ENCODE results near the gene CTAG1A. TPM values are rescaled to one million over a fixed set of nuclear protein-coding genes. Genes with fewer than 3 reads are reported as not detected.

CTAG1A gene
- total and polyA plus RNA-seq, 2 experiments from 2014 or later = not detected

DNA sequence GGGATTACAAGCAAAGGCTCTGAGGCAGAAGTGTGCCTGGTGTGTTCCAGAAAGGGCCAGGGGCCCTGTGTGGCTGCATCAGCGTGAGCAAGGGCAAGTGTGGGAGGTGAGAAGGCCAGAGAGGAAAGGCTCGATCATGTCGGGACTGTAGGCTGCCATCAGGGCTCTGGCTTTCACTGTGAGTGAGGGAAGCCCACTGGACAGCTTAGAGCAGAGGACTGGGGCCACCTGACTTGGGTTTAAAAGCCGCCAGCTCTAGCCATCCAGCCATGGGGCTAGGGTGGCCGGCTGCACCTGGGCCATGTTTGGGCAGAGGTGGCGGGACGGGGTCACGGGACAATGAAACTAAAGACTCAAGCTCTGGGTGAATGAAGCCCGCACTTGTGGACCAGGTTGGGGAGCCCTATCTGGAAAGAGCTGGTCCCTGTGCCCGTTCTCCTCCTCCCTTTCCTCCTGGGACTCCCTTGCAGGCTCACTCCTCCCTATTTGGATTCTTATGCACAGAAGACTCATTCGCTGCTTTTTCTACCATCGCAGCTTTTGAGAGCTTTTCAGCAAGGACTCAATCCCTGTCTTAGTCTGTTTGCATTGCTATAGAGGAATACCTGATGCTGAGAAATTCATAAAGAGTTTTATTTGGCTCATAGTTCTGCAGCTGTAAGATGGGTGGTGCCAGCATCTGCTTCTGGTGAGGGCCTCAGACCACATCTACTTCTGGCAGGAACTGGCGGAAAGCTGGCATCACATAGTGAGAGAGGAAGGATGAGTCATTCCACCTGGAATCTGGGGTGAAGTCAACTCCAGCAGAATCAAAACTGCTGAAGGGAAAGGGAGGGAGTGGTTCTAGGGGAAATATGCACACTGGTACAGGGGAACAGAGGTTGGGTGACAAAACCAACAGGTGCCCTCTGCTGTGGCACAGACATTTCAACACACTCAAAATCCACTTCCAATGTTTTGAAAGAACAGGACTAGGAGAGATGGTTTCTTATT, 18.8 kb downstream of the CTAG1A start:
- ATAC-seq (no peak), DNase-seq (ENCODE audit: low spot score) (no peak)
- H3K36me3 Mint-ChIP-seq (ENCODE audit: low read depth) = no peaks in the 10 kb centered on the region
- Histone ChIP-seq H3K79me2 (replicated peaks; ENCODE audit: insufficient read depth) (no peaks in the 10 kb centered on the region), H3K27me3 (ENCODE audit: insufficient read depth) (no peaks in the 10 kb centered on the region), H4K20me1 (replicated peaks; ENCODE audit: insufficient read depth) (no peaks in the 10 kb centered on the region), H3K9me2 (ENCODE audit: insufficient read depth) (no peaks in the 10 kb centered on the region), H3K4me3 (no peak overlapping the region), H3K4me1 (ENCODE audit: insufficient read depth) (no peaks in the 10 kb centered on the region), H3F3A (replicated peaks; ENCODE audit: low read depth) (no peaks in the 10 kb centered on the region), H3K4me2 (no peak overlapping the region), H2AFZ (no peak overlapping the region), H3K27ac (ENCODE audit: low read depth) (no peak overlapping the region), H3K36me3 (ENCODE audit: insufficient read depth) (no peaks in the 10 kb centered on the region)
- H3K27ac Mint-ChIP-seq = no peak overlapping the region
- H3K4me1 Mint-ChIP-seq = peaks cover 19% of the 10 kb centered on the region; the same call in 2 of the 3 replicates
- H3K9me3 Mint-ChIP-seq = no peaks in the 10 kb centered on the region
- no peak overlapping the region for H3K4me3 Mint-ChIP-seq
- peaks cover 4% of the 10 kb centered on the region for H3K27me3 Mint-ChIP-seq (ENCODE audit: insufficient read depth, low read depth, poor library complexity)
- no peak for TF ChIP-seq ZNF331 (CRISPR knock-in tag; IDR thresholded peaks at IDR 0.05; ENCODE audit: low read depth)
- TF ChIP-seq, protein P1, sequence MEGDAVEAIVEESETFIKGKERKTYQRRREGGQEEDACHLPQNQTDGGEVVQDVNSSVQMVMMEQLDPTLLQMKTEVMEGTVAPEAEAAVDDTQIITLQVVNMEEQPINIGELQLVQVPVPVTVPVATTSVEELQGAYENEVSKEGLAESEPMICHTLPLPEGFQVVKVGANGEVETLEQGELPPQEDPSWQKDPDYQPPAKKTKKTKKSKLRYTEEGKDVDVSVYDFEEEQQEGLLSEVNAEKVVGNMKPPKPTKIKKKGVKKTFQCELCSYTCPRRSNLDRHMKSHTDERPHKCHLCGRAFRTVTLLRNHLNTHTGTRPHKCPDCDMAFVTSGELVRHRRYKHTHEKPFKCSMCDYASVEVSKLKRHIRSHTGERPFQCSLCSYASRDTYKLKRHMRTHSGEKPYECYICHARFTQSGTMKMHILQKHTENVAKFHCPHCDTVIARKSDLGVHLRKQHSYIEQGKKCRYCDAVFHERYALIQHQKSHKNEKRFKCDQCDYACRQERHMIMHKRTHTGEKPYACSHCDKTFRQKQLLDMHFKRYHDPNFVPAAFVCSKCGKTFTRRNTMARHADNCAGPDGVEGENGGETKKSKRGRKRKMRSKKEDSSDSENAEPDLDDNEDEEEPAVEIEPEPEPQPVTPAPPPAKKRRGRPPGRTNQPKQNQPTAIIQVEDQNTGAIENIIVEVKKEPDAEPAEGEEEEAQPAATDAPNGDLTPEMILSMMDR (conservative IDR thresholded peaks at IDR 0.05; ENCODE audit: low read depth in 2 of 2) = no peak
- TF ChIP-seq EZH2 (IDR thresholded peaks at IDR 0.05; ENCODE audit: low read depth, unreplicated experiment) = no peak
- TF ChIP-seq, protein P2, sequence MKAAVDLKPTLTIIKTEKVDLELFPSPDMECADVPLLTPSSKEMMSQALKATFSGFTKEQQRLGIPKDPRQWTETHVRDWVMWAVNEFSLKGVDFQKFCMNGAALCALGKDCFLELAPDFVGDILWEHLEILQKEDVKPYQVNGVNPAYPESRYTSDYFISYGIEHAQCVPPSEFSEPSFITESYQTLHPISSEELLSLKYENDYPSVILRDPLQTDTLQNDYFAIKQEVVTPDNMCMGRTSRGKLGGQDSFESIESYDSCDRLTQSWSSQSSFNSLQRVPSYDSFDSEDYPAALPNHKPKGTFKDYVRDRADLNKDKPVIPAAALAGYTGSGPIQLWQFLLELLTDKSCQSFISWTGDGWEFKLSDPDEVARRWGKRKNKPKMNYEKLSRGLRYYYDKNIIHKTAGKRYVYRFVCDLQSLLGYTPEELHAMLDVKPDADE (IDR thresholded peaks at IDR 0.05) = no peak
- TF ChIP-seq, protein P3, sequence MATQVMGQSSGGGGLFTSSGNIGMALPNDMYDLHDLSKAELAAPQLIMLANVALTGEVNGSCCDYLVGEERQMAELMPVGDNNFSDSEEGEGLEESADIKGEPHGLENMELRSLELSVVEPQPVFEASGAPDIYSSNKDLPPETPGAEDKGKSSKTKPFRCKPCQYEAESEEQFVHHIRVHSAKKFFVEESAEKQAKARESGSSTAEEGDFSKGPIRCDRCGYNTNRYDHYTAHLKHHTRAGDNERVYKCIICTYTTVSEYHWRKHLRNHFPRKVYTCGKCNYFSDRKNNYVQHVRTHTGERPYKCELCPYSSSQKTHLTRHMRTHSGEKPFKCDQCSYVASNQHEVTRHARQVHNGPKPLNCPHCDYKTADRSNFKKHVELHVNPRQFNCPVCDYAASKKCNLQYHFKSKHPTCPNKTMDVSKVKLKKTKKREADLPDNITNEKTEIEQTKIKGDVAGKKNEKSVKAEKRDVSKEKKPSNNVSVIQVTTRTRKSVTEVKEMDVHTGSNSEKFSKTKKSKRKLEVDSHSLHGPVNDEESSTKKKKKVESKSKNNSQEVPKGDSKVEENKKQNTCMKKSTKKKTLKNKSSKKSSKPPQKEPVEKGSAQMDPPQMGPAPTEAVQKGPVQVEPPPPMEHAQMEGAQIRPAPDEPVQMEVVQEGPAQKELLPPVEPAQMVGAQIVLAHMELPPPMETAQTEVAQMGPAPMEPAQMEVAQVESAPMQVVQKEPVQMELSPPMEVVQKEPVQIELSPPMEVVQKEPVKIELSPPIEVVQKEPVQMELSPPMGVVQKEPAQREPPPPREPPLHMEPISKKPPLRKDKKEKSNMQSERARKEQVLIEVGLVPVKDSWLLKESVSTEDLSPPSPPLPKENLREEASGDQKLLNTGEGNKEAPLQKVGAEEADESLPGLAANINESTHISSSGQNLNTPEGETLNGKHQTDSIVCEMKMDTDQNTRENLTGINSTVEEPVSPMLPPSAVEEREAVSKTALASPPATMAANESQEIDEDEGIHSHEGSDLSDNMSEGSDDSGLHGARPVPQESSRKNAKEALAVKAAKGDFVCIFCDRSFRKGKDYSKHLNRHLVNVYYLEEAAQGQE (IDR thresholded peaks at IDR 0.05; ENCODE audit: unreplicated experiment) = no peak
- TF ChIP-seq POLR2AphosphoS5 (IDR thresholded peaks at IDR 0.05; ENCODE audit: low read depth) = no peak
- no peak for TF ChIP-seq EZH2phosphoT487 (IDR thresholded peaks at IDR 0.05; ENCODE audit: unreplicated experiment)
- TF ChIP-seq STAT1 (IDR thresholded peaks at IDR 0.05; ENCODE audit: unreplicated experiment) = no peak
- TF ChIP-seq CREB1 (CRISPR knock-in tag; IDR thresholded peaks at IDR 0.05; ENCODE audit: low read depth) = no peak
- TF ChIP-seq, protein P4, sequence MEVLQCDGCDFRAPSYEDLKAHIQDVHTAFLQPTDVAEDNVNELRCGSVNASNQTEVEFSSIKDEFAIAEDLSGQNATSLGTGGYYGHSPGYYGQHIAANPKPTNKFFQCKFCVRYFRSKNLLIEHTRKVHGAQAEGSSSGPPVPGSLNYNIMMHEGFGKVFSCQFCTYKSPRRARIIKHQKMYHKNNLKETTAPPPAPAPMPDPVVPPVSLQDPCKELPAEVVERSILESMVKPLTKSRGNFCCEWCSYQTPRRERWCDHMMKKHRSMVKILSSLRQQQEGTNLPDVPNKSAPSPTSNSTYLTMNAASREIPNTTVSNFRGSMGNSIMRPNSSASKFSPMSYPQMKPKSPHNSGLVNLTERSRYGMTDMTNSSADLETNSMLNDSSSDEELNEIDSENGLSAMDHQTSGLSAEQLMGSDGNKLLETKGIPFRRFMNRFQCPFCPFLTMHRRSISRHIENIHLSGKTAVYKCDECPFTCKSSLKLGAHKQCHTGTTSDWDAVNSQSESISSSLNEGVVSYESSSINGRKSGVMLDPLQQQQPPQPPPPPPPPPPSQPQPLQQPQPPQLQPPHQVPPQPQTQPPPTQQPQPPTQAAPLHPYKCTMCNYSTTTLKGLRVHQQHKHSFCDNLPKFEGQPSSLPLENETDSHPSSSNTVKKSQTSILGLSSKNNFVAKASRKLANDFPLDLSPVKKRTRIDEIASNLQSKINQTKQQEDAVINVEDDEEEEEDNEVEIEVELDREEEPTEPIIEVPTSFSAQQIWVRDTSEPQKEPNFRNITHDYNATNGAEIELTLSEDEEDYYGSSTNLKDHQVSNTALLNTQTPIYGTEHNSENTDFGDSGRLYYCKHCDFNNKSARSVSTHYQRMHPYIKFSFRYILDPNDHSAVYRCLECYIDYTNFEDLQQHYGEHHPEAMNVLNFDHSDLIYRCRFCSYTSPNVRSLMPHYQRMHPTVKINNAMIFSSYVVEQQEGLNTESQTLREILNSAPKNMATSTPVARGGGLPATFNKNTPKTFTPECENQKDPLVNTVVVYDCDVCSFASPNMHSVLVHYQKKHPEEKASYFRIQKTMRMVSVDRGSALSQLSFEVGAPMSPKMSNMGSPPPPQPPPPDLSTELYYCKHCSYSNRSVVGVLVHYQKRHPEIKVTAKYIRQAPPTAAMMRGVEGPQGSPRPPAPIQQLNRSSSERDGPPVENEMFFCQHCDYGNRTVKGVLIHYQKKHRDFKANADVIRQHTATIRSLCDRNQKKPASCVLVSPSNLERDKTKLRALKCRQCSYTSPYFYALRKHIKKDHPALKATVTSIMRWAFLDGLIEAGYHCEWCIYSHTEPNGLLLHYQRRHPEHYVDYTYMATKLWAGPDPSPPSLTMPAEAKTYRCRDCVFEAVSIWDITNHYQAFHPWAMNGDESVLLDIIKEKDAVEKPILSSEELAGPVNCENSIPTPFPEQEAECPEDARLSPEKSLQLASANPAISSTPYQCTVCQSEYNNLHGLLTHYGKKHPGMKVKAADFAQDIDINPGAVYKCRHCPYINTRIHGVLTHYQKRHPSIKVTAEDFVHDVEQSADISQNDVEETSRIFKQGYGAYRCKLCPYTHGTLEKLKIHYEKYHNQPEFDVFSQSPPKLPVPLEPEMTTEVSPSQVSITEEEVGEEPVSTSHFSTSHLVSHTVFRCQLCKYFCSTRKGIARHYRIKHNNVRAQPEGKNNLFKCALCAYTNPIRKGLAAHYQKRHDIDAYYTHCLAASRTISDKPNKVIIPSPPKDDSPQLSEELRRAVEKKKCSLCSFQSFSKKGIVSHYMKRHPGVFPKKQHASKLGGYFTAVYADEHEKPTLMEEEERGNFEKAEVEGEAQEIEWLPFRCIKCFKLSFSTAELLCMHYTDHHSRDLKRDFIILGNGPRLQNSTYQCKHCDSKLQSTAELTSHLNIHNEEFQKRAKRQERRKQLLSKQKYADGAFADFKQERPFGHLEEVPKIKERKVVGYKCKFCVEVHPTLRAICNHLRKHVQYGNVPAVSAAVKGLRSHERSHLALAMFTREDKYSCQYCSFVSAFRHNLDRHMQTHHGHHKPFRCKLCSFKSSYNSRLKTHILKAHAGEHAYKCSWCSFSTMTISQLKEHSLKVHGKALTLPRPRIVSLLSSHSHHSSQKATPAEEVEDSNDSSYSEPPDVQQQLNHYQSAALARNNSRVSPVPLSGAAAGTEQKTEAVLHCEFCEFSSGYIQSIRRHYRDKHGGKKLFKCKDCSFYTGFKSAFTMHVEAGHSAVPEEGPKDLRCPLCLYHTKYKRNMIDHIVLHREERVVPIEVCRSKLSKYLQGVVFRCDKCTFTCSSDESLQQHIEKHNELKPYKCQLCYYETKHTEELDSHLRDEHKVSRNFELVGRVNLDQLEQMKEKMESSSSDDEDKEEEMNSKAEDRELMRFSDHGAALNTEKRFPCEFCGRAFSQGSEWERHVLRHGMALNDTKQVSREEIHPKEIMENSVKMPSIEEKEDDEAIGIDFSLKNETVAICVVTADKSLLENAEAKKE (CRISPR knock-in tag; IDR thresholded peaks at IDR 0.05) = no peak
- no peak for TF ChIP-seq NANOG (IDR thresholded peaks at IDR 0.05; ENCODE audit: borderline replicate concordance)
- TF ChIP-seq ZNF114 (CRISPR knock-in tag; IDR thresholded peaks at IDR 0.05) = no peak
- TF ChIP-seq JUNB (IDR thresholded peaks at IDR 0.05; ENCODE audit: unreplicated experiment) = no peak

All from GM23338 (cell line).